IPS-15b (cell line): Measurements from ENCODE around the gene GTF2I.
"Not testable (repeated sequence)": the region's sequence is repeated elsewhere in the genome, so short reads cannot be mapped to it uniquely, and the experiment has no call there.

ENCODE experiments used
- H3K27me3 ChIP-seq: one replicate; pipeline ENCODE4 v1.6.1; 2013; ENCODE audit warnings: low read length; ENCODE audit not compliant: control insufficient read depth, insufficient read depth
- H3K36me3 ChIP-seq: one replicate; pipeline ENCODE4 v1.6.1; 2013; ENCODE audit warnings: low read length; ENCODE audit not compliant: control insufficient read depth, insufficient read depth
- H3K4me1 ChIP-seq: one replicate; pipeline ENCODE4 v1.6.1; 2013; ENCODE audit warnings: mild to moderate bottlenecking, low read length; ENCODE audit not compliant: control insufficient read depth, insufficient read depth
- H3K4me3 ChIP-seq: one replicate; pipeline ENCODE4 v1.5.1; 2013; ENCODE audit warnings: low read depth, low read length
- H3K9ac ChIP-seq: one replicate; pipeline ENCODE4 v1.6.1; 2013; ENCODE audit warnings: low read depth, mild to moderate bottlenecking, low read length
- H3K9me3 ChIP-seq: one replicate; pipeline ENCODE4 v1.6.1; 2013; ENCODE audit warnings: mild to moderate bottlenecking, low read length; ENCODE audit not compliant: control insufficient read depth, insufficient read depth

Gene GTF2I

DNA sequence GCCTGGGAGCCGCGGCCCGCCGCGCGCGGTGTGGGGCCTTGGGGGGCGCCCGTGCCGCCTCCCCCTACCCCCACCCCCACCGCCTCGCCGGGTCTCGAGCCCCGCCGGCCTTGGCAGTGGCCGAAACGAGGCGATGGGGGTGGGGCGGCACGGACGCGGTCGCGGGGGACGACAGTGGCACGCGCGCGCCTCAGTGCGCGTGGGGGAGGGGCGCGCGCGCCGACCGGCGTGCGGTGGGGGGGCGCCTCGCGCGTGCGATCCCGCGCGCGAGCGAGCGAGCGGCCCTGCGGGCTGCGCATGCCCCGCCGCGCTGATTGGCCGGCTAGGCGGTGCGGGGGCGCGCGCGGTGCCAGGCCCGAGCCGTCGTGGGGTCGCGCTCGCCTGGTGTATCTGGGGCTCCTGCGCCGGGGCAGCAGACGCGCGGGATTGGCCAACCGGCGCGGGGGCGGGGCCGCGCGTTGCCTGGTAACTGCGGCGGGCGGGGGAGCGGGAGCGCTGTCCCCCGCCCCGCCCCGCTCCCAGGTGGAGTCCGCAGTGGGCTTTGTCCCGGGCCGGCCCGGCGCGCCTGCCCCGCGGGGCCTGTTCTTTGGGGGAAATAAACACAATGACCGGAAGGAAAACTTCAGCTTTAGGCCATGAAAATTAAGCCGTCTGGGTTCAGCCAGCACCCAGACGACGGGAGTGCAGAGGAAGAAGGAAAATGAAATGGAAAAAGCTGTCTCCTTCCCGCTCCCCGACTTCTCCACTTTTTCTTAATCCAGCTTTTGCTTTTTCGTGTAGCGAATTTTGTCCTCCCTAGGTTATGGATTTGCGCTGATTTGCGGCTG is 873 bp downstream of the GTF2I start:
- H3K9ac ChIP-seq = peak overlapping the region; percentile 91
- H3K36me3 ChIP-seq = no peaks in the 10 kb centered on the region
- peak overlapping the region; percentile 75 for H3K4me3 ChIP-seq

GRCh38 chr7:74660202-74660601 is 2.7 kb downstream of the GTF2I start:
- not testable (repeated sequence) for H3K9me3 ChIP-seq, H3K36me3 ChIP-seq, H3K27me3 ChIP-seq
- Histone ChIP-seq H3K9ac (peak overlapping the region; percentile 82), H3K4me1 (peaks cover 23% of the 10 kb centered on the region), H3K4me3 (peak overlapping the region; percentile 58)

More for the DNA sequence above, 873 bp downstream of the GTF2I start:
- Histone ChIP-seq H3K4me1 (peaks cover 22% of the 10 kb centered on the region), H3K27me3 (no peaks in the 10 kb centered on the region), H3K9me3 (no peaks in the 10 kb centered on the region)

- Histone ChIP-seq H3K4me1 (peaks cover 14% of the 10 kb centered on the region), H3K9ac (peak overlapping the region; percentile 49), H3K4me3 (peak overlapping the region; percentile 19)
- H3K9me3 ChIP-seq, H3K36me3 ChIP-seq, H3K27me3 ChIP-seq: not testable (repeated sequence)
Observed at GRCh38 chr7:74661836-74662794, 4.6 kb downstream of the GTF2I start.

DNA sequence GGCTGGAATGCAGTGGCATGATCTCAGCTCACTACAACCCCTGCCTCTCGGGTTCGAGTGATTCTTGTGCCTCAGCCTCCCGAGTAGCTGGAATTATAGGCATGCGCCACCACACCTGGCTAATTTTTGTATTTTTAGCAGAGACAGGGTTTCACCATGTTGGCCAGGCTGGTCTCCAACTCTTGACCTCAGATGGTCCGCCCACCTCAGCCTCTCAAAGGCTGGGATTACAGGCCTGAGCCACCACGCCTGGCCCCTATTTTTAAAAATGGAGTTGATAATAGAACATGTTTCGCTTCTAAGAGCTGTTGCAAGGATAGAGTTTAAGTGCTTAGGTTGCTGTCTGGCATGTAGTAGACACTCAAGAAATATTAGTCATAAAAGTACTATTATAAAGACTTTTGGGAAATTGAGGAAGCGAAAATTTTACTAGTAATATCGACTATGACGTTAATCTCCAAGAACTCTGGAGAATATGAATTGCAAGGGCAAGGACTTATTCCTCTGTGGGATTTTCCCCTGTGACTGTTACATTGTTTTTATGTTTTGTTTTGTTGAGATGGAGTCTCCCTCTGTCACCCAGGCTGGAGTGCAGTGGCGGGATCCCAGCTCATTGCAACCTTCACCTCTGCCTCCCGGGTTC is 7.9 kb downstream of the GTF2I start:
- H3K4me1 ChIP-seq = peaks cover 14% of the 10 kb centered on the region
- H3K9ac ChIP-seq = no peak overlapping the region
- no peaks in the 10 kb centered on the region for H3K27me3 ChIP-seq
- no peaks in the 10 kb centered on the region for H3K36me3 ChIP-seq
- no peak overlapping the region for H3K4me3 ChIP-seq
- H3K9me3 ChIP-seq = no peaks in the 10 kb centered on the region

GRCh38 chr7:74667013-74667412 is 9.5 kb downstream of the GTF2I start:
- not testable (repeated sequence) for H3K27me3 ChIP-seq, H3K9me3 ChIP-seq, H3K9ac ChIP-seq, H3K4me3 ChIP-seq, H3K36me3 ChIP-seq, H3K4me1 ChIP-seq

- H3K9ac ChIP-seq, H3K9me3 ChIP-seq, H3K36me3 ChIP-seq, H3K4me3 ChIP-seq, H3K4me1 ChIP-seq, H3K27me3 ChIP-seq: not testable (repeated sequence)
Observed at GRCh38 chr7:74667520-74667919, 10.0 kb downstream of the GTF2I start.

- no peaks in the 10 kb centered on the region for H3K4me1 ChIP-seq
- peaks cover 5% of the 10 kb centered on the region for H3K36me3 ChIP-seq
- H3K4me3 ChIP-seq = no peak overlapping the region
- H3K9me3 ChIP-seq = no peaks in the 10 kb centered on the region
- H3K27me3 ChIP-seq = no peaks in the 10 kb centered on the region
- no peak overlapping the region for H3K9ac ChIP-seq
Observed at GRCh38 chr7:74671602-74672001, 14.1 kb downstream of the GTF2I start.

- H3K36me3 ChIP-seq = peaks cover 5% of the 10 kb centered on the region
- H3K4me1 ChIP-seq = no peaks in the 10 kb centered on the region
- no peaks in the 10 kb centered on the region for H3K9me3 ChIP-seq
- H3K27me3 ChIP-seq = no peaks in the 10 kb centered on the region
- H3K9ac ChIP-seq = no peak overlapping the region
- no peak overlapping the region for H3K4me3 ChIP-seq
Observed at GRCh38 chr7:74672343-74672915, 14.9 kb downstream of the GTF2I start.

GRCh38 chr7:74674166-74674565 is 16.6 kb downstream of the GTF2I start:
- no peak overlapping the region for H3K4me3 ChIP-seq
- no peaks in the 10 kb centered on the region for H3K27me3 ChIP-seq
- no peaks in the 10 kb centered on the region for H3K9me3 ChIP-seq
- no peaks in the 10 kb centered on the region for H3K4me1 ChIP-seq
- peaks cover 5% of the 10 kb centered on the region for H3K36me3 ChIP-seq
- no peak overlapping the region for H3K9ac ChIP-seq

- Histone ChIP-seq H3K9me3 (no peaks in the 10 kb centered on the region), H3K4me3 (no peak overlapping the region), H3K36me3 (no peaks in the 10 kb centered on the region), H3K27me3 (no peaks in the 10 kb centered on the region), H3K4me1 (no peaks in the 10 kb centered on the region), H3K9ac (no peak overlapping the region)
Observed at GRCh38 chr7:74682829-74683228, 25.3 kb downstream of the GTF2I start.

GRCh38 chr7:74683799-74684198 is 26.3 kb downstream of the GTF2I start:
- no peaks in the 10 kb centered on the region for H3K36me3 ChIP-seq

More at GRCh38 chr7:74683799-74684198, 26.3 kb downstream of the GTF2I start:
- no peak overlapping the region for H3K9ac ChIP-seq
- H3K27me3 ChIP-seq = no peaks in the 10 kb centered on the region
- no peaks in the 10 kb centered on the region for H3K9me3 ChIP-seq
- H3K4me3 ChIP-seq = no peak overlapping the region
- no peaks in the 10 kb centered on the region for H3K4me1 ChIP-seq
